HG02943 (cell line): ENCODE results near the gene CA11.
"Not testable (repeated sequence)": the region's sequence is repeated elsewhere in the genome, so short reads cannot be mapped to it uniquely, and the experiment has no call there.

ENCODE experiments used
- ATAC-seq: cut with Tn5 transposase; IDR thresholded peaks from one replicate; pipeline ENCODE4 v1.9.1; 2021; ENCODE audit warnings: mild to moderate bottlenecking, low read depth, moderate library complexity; ENCODE audit not compliant: unreplicated experiment

Gene CA11

DNA sequence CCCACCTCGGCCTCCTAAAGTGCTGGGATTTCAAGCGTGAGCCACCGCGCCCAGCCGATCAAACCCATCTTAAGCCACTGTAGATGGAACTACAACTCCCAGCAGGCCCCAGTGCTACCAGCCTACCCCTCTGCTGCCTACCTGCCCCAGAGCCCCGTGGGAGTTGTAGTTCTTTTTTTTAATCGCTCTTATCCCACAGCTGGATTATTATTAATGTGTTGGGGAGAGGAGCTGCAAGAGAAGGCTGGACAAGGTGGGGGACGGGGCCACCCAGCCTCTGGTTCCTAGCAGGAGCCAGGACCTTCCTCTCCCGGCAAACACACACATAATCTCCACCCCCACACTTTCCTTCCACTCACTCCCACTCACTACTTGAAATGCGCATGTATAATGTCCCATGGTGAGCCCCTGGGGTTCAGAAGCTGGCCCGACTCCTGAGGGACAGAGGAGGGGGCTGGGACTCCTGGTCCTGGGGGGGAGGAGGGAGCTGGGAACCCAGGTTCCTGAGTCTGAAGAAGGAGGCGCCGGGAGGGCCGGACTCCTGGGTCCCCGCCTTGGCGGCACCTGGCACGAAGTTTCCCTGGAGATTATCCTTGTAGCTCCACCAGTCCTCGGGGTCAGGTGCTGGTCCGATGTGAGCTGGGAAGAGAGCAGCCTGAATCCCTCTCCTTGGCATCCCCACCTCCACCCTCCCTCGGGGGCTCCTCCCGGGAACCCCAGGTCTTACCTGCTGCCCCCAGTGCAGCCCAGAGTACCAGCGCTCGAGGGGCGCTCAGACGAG, 958 bp downstream of the CA11 start:
- ATAC-seq: no peak

DNA sequence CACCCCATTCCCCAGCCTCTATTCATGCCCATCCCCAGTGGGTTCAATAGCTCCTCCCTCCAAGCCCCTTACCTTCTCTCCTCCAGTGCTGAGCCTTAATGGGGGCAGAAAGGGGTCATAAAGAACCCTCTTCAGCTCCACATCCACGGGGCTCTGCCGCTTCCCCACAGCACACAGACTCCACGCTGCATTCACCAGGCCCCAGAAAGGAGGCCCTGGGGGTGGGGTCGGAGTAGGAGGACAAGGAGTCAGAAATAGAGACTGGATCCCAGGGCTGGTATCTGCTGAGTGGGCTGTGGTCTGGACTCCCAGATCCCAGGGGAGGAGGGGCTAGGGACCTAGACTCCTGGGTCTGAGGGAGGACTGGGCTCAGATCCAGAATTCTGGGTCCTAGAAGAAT, 1.6 kb downstream of the CA11 start:
- ATAC-seq: no peak

DNA sequence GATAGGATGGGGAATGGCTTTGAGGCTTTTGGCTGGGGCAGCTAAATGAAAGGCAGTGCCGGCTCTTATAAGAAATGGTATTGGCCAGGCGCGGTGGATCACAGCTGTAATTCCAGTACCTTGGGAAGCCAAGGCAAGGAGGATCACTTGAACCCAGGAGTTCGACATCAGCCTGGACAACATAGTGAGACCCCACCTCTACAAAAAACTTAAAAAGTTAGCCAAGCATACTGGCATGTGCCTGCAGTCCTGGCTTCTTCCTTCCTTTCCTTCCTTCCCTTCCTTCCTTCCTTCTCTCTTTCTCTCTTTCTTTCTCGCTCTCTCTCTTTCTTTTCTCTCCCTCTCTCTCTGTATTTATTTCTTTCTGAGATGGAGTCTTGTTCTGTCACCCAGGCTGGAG, 3.1 kb downstream of the CA11 start:
- ATAC-seq: no peak

DNA sequence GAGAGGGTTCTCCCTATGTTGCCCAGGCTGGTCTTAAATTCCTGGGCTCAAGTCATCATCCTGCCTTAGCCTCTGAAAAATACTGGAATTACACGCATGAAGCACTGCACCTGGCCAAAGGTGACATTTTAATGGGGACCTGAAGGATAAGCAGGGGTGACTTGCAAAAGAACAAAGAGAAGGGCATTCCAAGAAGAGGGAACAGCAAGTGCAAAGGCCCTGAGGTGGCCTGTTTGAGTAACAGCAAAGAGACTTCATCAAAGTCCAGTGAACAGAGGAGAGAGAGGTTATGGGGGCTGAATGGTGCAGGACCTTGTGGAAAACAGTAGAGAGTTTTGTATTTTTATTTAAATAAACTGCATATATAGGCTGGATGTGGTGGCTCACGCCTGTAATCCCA, 4.1 kb downstream of the CA11 start:
- no peak for ATAC-seq

DNA sequence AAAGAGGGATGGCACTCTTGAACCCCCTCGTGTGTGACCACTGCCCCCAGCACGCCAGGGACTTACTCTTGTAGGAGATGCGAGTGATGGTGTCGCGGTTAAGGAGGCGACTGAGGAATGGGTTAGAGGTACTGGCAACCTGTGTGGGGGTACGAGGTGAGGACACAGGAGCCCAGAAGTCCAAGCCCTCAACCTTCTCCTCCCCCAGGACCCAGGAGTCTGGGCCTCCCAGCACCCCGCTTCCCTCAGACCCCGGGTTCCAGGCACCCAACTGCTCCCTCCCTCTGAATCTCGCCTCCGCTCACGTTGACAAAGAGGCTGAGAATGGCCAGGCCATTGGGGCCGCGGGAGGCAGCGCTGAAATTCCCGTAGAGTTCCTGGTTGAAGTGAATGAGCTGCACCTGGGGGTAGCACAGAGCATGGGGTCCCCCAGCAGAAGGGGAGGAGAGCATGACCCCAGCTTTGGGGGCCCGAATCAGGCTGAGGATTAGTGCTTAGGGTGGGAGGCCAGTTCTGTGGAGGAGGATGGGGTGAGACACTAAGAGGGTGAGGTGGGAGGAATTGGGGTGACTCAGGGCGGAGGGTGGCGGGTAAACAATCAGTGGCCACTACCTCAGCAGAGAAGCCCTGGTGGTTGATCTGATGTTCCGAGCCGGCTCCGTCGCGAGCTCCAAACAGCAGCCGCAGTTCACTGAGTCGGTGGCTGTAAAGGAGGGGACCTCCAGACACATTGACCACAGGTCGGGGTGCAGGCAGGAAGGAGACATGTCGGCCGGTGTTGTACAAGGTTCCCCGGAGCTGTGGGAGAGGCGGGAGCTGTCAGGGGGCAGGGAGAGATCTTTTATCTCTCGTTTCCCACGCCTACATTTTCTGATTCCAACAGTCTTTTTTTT, 6.3 kb downstream of the CA11 start:
- no peak for ATAC-seq

DNA sequence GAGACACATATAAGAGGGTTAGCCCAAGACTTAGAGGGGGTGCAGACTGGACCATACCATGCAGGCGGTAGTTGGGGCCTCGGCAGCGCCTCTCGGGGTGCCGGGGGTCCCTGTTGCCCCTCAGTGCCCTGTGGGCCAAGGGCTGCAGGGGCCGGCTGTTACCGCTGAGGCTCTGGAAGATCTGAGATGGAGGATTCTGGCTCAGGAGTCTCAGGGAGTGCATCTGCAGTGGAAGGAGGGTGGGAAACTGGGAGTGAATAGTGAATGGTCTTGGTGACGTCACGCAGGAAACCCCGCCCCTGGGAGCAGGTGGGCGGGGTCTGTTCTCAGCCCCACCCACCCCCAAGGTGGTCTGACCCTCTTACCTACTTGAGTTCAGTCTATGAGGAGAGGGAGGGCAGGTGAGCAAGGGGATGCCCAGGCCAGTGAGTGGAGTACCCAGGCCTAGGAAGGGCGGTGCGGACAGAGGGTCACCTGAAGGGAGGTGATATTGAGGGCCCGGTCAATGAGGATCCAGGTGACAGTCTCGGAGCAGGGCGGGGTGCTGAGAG, 7.1 kb downstream of the CA11 start:
- no peak for ATAC-seq

DNA sequence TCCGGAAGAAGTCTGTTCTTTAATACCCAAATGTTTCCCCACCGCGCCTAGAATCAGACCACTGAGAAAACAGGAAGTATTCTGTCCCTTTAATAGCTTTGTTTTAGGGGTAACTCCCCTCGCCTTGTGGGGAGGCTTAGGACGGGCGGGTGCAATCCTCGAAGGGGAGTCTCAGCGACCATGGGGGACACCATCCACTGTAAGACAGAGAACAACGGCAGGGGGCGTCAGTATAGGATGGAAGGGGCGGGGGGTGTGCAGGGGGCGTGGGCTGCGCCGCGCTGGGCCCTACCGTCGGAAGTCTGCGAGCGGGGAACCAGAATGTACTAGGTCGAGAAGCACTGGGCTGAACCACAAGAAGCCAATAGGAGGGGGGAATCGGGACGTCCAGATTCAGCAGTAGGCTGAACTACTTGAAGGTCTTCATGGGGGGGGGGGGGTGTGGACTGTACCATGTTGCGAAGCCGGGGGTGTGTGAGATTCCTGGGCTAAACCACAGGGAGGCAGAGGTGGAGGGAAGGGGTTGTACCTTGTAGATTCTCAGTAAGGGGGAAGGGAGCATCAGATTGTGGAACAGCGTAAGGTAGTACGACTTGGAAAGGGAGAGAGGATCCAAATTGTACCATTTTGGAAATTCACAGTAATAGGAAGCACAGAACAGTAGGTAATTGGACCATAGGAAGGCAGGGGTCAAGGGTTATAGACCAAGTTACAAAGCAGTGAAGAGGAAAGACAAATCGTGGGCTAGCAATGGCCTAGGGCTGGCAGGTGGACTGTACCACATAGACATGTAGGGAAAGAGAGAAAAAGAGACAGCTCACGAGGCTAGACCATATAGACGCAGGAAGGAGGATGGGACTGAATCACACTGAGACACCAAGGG, 7.8 kb downstream of the CA11 start:
- ATAC-seq: peak; percentile 11

DNA sequence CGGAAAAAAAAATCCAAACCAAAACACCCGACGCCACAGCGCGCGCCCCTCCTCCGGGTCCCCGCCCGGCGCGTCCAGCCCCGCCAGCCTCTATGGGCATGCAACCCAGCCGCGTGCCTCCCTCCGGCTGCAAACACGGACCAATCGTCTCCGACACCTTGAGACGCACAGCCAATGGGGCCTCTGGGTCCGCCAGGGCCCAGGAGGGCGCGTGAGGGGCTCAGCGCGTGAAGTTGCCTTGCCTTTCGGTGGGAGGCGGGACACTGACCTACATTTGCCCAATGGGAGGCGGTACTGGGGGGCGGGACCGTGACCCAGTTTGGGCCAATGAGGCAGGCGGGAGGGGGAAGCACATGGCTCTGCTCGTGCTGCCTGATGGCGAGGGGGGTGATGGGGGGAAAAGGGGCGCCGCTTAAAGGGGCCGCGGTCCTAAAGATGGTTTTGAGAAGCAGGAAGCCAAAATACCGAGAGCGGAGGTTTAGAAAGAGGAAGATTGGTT, 8.5 kb downstream of the CA11 start:
- ATAC-seq: peak; percentile 63

DNA sequence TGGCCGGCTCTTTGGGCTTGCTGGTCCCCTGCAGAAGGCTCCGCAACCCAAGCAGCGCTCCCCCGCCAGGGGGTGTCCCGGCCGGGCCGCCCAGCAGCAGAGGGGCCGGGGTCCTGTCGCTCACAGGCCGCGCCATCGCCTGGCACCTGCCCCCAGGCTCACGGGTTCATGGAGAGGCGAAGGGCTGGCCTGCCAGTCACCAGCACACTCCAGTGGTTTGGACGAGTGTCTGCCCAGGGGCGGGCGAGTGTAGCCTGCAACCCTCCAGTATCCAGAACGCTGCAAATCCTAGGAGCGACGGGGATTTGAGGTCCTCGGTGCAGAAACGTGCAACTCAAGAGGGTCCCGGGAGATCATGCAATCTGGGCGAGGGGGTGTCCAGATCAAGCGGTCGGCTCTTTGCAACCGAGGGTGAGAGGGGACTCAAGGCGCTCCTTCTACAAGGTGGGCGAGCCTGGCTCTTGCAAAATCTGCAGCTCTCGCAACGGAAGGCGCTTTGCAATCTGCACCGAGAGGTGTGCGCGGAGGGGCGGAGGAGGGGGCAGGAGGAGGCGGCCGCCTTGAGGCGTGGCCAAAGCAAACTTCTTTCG, 9.0 kb downstream of the CA11 start, which contains the start of gene DBP:
Gene DBP, minus strand, starts transcription at position 521 of the 590 bp plus-strand sequence. Its CDS starts 385 bp downstream, at position 136.
- no peak for ATAC-seq

DNA sequence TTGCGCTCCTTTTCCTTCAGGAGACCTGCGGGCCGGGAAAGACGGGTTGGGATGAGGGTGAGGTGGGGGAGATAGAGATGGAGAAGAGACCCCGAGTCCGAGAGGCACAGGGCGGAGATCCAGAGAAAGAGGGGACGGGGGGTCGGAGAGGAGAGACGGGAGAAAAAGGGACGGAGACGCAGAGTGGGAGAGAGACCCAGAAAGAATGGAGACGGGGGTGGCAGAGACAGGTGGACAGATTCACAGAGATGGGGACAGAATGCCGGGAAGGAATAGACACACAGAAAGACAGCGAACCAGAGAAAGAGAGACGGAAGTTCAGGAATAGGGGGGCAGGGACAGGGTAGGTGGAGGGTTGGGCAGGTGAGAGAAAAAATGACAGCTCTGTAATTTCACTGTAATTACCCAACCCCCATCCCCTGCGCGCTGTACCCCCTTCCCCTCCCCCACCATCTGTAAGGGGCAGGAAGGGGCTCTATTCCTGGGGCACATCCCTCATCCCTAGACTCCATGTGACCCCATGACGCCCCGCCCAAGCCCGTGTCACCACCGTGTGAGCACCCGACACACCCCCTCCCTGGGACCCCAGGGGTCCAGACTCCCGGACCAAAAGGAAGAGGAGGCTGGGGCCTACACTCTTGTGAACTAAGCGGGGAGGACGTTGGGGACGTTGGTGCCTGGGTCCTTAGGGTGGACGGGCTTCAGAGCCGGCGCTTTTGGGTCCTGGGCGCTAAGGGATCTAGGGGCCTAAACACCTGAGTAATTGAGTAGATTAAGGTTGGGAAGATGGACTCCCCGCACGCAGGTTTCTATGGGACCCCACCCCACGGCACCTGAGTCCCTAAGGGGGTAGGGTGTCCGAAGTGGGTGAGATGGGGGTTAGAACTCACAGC, 9.8 kb downstream of the CA11 start:
- no peak for ATAC-seq

DNA sequence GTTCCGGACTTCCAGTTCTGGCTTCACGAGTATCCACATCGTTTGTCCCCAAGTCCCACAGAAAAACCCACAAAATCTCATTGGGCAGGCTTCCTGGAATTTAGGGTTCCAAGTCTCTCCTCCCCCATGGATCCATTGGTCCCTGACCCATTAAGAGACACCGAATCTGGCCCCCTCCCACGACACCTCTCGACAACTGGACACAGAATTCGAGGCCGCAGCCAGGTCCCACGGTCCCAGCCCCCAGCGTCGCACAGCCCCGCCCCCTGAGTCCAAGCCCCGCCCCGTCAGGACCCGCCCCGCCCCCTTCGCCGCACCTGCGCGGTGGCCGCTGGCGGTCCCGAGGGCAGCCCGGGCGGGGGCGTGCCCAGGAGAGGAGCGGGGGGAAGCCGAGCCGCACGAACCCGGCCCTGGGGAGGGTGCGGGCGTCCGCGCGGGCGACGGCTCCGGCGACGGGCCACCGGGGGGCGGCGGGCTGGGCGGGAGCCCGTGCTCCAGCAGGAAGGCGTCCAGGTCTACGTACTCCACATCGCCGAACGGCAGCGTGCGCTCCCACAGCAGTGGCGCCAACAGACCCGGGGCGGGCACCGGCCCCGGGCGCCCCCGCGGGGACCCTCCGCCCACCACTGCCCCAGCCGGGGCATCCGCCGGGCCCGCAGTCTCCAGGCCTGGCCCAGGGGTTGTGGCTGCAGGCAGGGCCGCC, 10.6 kb downstream of the CA11 start:
- ATAC-seq: no peak

DNA sequence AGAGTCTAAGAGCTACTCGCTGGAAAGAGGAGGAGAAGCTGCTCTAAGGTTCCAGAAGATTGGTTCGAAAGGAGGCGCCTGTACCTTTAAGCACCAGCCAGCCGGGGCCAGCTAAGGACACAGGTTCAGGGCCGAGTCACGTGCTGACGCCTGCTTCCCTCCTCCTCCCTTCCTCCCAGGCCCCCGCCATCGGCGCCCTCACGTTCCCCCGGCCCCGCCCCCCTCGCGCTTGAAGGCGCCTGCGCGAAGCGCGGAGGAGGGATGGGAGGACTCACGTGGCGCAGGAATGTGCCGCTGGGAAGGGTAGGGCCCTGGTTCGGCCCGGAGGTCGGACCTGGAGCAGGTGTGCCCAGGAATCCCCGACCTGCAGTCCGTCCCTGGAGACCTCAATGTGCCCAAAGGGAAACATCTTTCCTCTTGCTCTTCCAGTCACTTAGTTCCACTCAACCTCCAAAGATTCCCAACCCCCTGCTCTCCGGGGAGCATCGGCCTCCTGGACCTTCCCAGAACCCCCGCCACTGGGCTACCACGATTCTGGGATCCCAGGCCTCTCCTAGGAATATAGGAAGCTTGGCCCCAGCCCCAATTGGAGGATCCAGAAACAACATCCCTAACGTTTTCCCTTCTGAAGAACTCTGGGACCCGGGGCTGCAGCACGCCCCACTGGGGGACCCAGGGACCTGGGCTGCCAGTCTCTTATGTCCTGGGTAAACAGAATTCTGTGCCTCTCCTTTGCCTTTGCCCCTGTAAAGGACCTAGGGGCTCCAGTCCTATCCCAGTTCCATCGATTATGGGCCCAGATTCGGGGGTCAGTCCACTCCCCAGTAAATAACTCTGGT, 11.3 kb downstream of the CA11 start:
- no peak for ATAC-seq

DNA sequence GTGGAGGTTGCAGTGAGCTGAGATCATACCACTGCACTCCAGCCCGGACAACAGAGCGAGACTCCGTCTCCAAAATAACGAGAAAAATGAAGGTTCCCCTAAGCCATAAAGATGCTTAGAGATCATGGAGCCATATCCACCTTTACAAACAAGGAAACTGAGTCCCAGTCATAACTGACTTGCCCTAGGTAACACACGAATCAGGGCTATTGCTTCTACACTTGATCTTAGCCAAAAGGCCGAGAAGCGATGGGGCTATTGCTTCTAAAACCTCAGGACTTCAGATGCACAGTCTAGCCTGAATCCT, 12.0 kb downstream of the CA11 start:
- no peak for ATAC-seq

DNA sequence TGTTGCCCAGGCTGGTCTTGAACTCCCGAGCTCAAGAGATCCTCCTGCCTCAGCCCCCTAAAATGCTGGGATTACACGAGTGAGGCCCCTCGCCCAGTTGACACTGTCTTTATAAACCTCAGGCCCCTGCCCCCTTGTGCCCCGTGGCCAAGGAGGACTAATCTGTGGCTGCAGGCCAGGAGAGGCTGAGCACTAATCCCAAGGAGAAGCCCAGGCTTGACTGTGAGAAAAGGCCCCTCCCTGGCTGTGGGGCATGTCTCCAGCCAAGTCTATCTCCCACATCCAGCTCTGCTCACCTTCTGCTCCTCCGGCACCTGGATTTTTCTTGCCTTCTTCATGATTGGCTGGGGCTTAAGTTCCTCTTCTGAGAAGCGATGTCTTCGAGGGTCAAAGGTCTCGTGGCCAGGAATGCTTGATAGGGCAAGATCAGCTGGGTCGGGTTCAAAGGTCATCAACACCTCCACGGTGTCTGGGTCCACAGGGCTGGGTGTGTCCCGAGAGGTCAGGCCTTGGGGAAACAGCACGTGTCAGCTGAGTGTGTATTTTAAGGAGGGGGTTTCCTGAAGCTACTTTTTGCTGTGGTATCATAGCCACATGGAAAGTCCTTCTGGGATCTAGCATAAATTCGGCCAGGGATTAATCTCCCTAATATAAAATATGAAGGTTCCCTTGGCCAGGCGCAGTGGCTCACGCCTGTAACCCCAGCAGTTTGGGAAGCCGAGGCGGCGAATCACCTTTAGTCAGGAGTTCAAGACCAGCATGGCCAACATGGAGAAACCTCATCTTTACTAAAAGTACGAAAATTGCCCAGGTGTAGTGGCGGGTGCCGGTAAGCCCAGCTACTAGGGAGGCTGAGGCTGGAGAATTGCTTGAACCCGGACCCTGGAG, 12.6 kb downstream of the CA11 start:
- ATAC-seq: no peak

DNA sequence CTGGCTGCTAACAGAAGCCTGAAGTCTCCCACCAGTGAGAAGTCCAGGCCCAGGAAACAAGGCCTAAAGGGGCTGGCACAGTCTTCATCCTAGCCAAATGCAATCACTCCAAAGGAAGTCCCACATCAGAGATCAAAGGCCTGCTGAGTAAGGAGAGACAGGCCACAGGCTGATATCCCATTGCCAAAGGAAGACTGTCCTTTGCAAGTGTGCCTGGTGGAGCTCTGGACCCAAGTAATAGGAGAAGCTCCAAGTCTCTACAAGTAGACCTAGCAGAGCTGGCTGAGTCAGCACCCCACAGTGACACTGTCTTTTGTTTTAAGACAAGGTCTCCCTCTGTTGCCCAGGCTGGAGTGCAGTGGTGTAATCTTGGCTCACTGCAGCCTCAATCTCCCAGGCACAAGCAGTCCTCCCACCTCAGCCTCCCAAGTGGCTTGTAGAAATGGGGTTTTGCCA, 13.3 kb downstream of the CA11 start:
- no peak for ATAC-seq

DNA sequence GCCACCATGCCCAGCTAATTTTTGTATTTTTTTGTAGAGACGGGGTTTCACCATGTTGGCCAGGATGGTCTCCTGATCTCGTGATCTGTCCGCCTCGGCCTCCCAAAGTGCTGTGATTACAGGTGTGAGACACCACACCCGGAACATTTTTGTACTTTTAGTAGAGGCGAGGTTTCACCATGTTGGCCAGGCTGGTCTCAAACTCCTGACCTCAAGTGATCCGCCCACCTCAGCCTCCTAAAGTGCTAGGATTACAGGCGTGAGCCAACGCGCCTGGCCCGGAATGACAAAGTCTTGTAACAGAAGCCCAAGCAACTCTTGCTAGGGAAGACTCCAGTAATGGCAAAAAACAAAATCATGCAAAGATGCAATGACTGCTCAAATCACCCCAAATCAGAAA, 13.7 kb downstream of the CA11 start:
- not testable (repeated sequence) for ATAC-seq
